Mucosa of descending colon (tissue), 3 donors: Measurements from ENCODE around the gene CA5A. TPM values are rescaled to one million over a fixed set of nuclear protein-coding genes. Genes with fewer than 3 reads are reported as not detected.

Experiments
- ATAC-seq: fragments of 200-7000 bp; cut with Tn5 transposase; one replicate; pipeline ENCODE4 v1.9.1; 2020; ENCODE audit warnings: mild to moderate bottlenecking, moderate library complexity
- DNase-seq, 3 donors: peaks; one replicate each; pipeline ENCODE4 v3.0.0-alpha.2; 2020
- H3K36me3 ChIP-seq: fragments of 200-600 bp; one replicate; pipeline ENCODE4 v1.8.0; 2021; ENCODE audit warnings: low read depth, mild to moderate bottlenecking
- H3K4me1 ChIP-seq: fragments of 200-600 bp; one replicate; pipeline ENCODE4 v1.8.0; 2021; ENCODE audit warnings: low read depth, mild to moderate bottlenecking
- H3K4me3 ChIP-seq: fragments of 200-600 bp; one replicate; pipeline ENCODE4 v1.8.0; 2021; ENCODE audit warnings: mild to moderate bottlenecking
- H3K9me3 ChIP-seq: fragments of 200-600 bp; one replicate; pipeline ENCODE4 v1.8.0; 2021; ENCODE audit warnings: mild to moderate bottlenecking
- CTCF ChIP-seq: fragments of 200-600 bp; IDR thresholded peaks from one replicate; pipeline ENCODE4 v1.8.0; 2022; ENCODE audit warnings: antibody characterized with exemption, mild to moderate bottlenecking
- intact Hi-C, 2 donors: fragments of 100-400 bp; cut with DNase I in 1 of 2; cut with micrococcal nuclease in 1 of 2; formaldehyde crosslinking; loops; one replicate each; pipeline versions ENCODE4 v1.11.0 to v1.11.1; 2022; cut with DNase I, micrococcal nuclease
- total RNA-seq, 3 donors: library from RNA; stranded (reverse); fragmentation: NEBNext Ultra II Directional in 2 of 3; extraction: Animal tissue kit (Norgen Biotek cat#: 25700) in 2 of 3; gene quantifications; one replicate each; pipeline versions ENCODE4 v1.2.1 to v1.2.4, GENCODE V29; 2021 to 2023
- donor health status: DM: no; HTN: no; CAD: no; lungs with moderate emphysema.
- donor health status: DM: no; HTN: no; CAD: no.
- donor health status: DM: no; HTN: yes; CAD: no.

CA5A gene
- total RNA-seq, 3 donors from 2014 or later, result 0.05 to 0.25 TPM; not detected in 1

GRCh38 chr16:87947356-87948118 is 11.2 kb upstream of the CA5A start:
- intact Hi-C loops, result no loop called here
- H3K9me3 ChIP-seq, result no peaks in the 10 kb centered on the region
- H3K4me1 ChIP-seq, result peaks cover 4% of the 10 kb centered on the region
- ATAC-seq (no peak), DNase-seq (peak in 1 of 3 donors; percentile 39)
- no peak for TF ChIP-seq CTCF
- no peaks in the 10 kb centered on the region for H3K36me3 ChIP-seq
- no peak overlapping the region for H3K4me3 ChIP-seq

- Histone ChIP-seq H3K4me3 (no peak overlapping the region), H3K36me3 (no peaks in the 10 kb centered on the region), H3K9me3 (no peaks in the 10 kb centered on the region), H3K4me1 (no peaks in the 10 kb centered on the region)
- TF ChIP-seq CTCF, result no peak
- ATAC-seq, result no peak
- DNase-seq, result peak in 1 of 3 donors; percentile 47
- intact Hi-C loops, result no loop called here
Observed at GRCh38 chr16:87946596-87947347, 10.4 kb upstream of the CA5A start.

GRCh38 chr16:87945351-87946042 is 9.2 kb upstream of the CA5A start:
- no peaks in the 10 kb centered on the region for H3K36me3 ChIP-seq
- intact Hi-C loops, result no loop called here
- DNase-seq, result peak; percentile 76 to 78 (median 76)
- TF ChIP-seq CTCF, result no peak
- ATAC-seq, result peak; percentile 85
- no peaks in the 10 kb centered on the region for H3K9me3 ChIP-seq
- H3K4me1 ChIP-seq, result no peaks in the 10 kb centered on the region
- H3K4me3 ChIP-seq, result no peak overlapping the region

- no peak for DNase-seq
- ATAC-seq, result no peak
- Histone ChIP-seq H3K9me3 (no peaks in the 10 kb centered on the region), H3K36me3 (no peaks in the 10 kb centered on the region), H3K4me3 (no peak overlapping the region), H3K4me1 (no peaks in the 10 kb centered on the region)
- TF ChIP-seq CTCF, result no peak
- intact Hi-C loops, result no loop called here
Observed at GRCh38 chr16:87942680-87943079, 6.4 kb upstream of the CA5A start.

- H3K4me3 ChIP-seq, result no peak overlapping the region
- H3K9me3 ChIP-seq, result no peaks in the 10 kb centered on the region
- intact Hi-C loops, result no loop called here
- DNase-seq (no peak), ATAC-seq (no peak)
- no peak for TF ChIP-seq CTCF
- no peaks in the 10 kb centered on the region for H3K36me3 ChIP-seq
- H3K4me1 ChIP-seq, result no peaks in the 10 kb centered on the region
Observed at GRCh38 chr16:87939562-87940423, 3.5 kb upstream of the CA5A start.
